Suppressor macrophage (primary cell): Measurements from ENCODE around the gene POLR3A.

ENCODE experiments used
- DNase-seq, 4 experiments: peaks; one replicate each; pipeline ENCODE4 v3.0.0-alpha.2; 2020 to 2022

Gene POLR3A

GRCh38 chr10:78046711-78047269 is 17.5 kb upstream of the POLR3A start:
- no peak for DNase-seq

GRCh38 chr10:78045856-78046255 is 16.5 kb upstream of the POLR3A start:
- no peak for DNase-seq

DNA sequence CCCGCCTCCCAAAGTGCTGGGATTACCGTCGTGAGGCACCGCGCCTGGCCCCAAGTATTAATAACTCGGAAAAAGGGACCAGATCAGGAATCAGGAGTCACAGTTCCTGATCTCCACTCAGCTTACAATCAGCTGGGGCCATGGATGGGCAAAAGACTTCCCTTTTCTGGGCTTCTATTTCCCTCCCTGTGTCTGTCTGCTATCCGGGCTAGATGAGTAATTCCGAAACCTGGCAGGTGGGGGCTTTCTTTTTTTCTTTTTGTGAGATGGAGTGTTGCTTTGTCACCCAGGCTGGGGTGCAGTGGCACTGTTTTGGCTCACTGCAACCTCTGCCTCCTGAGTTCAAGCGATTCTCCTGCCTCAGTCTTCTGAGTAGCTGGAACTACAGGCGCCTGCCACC is 15.9 kb upstream of the POLR3A start:
- peak; percentile 14 to 41 (median 36) for DNase-seq

DNA sequence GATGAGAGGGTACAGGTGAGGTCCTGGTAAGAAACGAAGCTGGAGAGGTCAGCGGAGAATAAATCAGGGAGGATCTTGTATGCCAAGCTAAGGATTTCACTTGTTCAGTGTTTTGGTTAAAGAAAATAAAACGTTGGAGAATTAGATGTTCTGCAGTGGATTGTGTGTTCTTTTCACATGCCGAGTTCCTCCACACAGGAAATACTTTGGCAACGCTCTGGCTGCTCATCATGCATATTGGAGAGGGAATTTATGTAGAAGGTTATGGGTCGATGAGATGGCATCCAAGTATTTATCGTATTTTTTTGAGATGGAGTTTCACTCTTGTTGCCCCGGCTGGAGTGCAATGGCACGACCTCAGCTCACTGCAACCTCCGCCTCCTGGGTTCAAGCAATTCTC is 15.4 kb upstream of the POLR3A start:
- no peak for DNase-seq

DNA sequence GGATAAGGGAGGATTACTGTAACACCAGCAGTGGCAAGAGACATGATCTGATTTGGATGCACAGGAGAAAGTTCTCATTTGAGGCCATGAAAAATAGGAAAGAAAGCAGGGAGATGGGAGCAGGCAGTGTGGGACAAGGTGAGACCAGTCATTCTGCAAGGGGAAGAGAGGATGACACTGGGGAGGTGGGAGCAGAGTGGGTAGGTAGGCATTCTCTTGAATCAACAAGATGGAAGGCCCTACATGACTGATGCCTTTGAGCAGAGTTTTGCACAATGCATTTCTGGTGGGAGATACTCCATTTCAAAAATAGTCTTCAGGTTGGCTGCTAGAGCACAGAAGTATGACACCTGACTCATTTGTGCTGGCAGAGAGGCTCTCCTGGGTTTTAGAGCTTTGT is 14.9 kb upstream of the POLR3A start:
- no peak for DNase-seq

- no peak for DNase-seq
Measured at GRCh38 chr10:78042752-78043104, 13.4 kb upstream of the POLR3A start.

DNA sequence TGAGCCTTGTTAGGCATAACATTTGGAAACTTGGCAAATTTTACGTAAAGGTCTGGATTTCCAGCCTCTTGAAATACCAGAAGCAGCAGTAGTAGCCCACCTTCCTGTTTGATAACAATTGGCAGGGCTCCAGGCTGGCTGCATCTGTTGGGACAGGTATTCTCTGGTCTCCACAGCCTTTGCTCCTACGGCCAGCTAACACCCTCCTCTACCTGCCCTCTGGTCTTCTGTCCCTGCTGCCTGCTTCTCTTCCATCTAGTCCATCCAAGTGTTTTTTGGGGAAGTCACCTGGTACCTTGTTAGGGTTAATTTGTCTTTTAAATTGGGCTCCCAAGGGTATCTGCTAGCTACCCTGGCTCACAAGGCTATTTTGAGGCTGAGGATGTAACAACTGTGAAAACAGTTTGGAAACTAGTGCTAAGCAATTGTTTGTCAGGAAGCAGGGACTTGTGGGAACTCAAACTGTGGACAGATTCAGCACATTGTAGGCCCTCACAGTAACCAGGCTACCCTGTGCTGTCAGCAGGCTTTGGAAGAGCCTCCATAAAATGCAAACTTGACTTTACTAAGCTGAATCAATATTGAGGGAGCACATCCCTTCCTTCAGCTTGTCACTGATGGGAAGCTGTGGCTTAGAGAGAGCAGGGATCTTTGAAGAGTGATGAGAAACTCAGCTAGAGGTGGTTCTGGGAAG is 12.9 kb upstream of the POLR3A start:
- no peak for DNase-seq

- no peak for DNase-seq
Measured at GRCh38 chr10:78041170-78042057, 12.1 kb upstream of the POLR3A start.

DNA sequence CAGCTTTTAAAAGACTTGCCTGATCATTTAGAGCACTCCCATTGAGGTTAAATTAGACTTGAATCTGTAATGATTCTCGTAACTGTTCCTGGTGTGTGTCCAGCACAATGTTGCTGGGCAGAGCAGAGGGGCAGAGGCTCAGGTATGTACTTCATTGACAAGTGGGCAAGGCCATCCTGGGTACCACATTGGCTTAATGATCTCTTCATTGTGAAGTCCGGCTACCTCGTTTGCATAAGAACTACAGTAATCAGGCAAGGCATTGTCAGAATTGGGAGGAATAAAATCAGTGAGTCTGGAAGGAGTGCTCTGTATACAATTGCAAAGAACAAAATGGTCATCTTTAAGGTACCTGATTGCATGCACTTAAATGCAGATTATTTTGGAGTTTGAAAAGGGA is 10.4 kb upstream of the POLR3A start:
- no peak for DNase-seq

DNA sequence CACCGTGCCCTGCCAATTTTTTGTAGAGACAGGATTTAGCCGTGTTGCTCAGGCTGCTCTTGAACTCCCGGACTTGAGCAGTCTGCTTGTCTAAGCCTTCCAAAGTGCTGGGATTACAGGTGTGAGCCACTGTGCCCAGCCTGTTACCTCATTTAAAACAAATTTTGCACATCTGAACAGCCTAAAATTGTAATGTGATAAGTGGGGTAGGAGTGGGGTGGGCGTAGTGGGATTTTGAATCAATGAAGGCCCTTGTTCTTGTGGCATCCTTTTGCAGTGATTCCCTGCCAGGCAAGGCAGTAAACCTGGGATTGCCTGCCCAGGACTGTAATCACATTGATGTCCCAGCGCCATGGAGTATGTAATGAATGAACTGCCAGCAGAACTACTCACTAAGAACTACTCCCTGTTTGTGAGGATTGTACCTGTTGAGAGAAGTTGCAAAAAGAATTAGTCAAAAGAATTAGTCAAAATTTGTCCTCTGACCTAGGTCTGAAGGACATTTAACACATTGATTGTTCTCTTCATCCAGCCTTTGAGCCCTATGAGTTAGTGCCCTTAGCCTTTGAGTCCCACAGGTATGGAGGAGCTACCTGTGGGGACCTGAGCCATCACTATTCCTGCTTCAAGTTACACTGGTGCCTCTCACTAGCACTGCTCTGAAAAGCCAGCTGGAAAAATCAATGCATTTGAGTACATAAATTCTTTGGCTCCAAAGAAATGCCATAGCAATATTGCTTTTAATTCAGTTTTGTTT is 9.7 kb upstream of the POLR3A start:
- DNase-seq = no peak

GRCh38 chr10:78038105-78038504 is 8.8 kb upstream of the POLR3A start:
- no peak for DNase-seq

DNA sequence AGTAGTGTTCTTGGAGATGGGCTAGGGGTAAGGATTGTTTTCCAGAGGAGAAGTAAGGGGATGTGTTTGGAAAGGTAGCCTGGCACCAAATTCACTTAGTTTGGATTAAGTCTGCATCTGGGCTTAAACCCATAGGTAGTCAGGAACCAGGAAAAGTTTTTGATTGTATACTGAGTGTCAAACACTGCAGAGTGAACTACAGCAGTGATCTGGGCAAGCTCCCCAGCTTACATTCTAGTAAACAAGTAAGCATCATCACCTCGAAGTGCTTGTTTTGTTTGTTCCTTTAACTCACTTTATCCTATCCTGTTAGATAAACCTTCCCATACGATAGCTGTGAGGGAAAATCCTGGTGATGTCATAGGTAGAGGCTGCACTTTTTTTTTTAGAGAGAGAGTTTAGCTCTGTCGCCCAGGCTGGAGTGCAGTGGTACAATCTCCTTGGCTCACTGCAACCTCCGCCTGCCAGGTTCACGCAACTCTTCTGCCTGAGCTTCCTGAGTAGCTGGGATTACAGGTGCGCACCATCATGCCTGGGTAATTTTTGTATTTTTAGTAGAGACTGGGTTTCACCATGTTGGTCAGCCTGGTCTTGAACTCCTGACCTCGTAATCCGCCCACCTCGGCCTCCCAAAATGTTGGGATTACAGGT is 6.7 kb upstream of the POLR3A start:
- no peak for DNase-seq

DNA sequence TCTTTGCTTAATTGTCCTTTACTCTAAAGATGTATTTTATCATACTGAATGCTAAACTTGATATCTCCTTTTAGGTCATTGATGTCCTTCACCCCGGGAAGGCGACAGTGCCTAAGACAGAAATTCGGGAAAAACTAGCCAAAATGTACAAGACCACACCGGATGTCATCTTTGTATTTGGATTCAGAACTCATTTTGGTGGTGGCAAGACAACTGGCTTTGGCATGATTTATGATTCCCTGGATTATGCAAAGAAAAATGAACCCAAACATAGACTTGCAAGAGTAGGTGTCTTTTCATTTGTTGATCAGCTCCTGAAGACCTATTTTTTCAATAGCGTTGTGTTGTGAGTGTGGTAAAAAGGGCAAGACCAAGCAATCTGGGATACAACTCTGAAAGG is 6.1 kb upstream of the POLR3A start:
- no peak for DNase-seq

- no peak for DNase-seq
Measured at GRCh38 chr10:78035025-78035424, 5.7 kb upstream of the POLR3A start.

DNA sequence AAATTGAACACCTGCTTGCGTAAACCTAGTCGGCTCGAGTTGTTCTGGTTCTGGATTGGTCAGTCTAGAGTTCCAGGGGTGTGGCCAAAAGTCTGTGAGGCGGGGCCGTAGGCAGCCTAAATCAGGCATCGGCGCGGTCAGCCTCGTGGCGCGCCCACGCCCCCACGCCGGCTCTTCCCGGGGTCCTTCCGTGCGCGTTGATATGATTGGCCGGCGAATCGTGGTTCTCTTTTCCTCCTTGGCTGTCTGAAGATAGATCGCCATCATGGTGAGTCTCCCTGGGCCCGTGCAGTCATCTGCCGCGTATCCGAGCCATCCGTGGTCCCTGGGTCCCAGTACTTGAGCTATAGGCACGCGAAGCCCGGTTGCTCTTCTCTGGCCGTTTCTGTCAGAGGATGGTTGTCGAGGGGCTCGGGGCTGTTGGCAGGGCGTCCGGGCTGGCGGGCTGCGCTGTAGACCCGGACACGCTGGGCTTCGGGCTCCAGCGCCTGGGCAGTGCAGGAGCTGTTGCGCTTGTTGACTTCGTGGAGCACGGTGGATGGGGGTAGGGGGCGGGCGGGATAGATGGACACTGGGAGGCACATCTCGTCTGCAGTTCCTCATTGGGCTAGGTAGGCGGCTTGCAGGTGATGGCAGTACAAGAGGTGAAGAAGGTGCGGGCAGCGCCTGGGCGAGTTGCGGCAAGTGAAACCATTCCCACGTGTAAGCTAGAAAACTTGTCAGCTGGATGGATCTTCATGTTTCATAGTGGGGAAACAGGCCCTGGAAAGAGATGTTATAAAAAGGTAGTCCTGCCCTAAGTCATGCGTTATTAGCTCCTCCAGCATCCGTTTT is 4.5 kb upstream of the POLR3A start, which contains the start of gene RPS24:
RPS24 (plus strand) TSS at position 227 of the 834 bp plus-strand sequence; CDS start at position 266, 39 bp downstream.
- DNase-seq = peak; percentile 98 to 99 (median 98)

- DNase-seq = no peak
Measured at GRCh38 chr10:78033387-78033636, 4.0 kb upstream of the POLR3A start.

DNA sequence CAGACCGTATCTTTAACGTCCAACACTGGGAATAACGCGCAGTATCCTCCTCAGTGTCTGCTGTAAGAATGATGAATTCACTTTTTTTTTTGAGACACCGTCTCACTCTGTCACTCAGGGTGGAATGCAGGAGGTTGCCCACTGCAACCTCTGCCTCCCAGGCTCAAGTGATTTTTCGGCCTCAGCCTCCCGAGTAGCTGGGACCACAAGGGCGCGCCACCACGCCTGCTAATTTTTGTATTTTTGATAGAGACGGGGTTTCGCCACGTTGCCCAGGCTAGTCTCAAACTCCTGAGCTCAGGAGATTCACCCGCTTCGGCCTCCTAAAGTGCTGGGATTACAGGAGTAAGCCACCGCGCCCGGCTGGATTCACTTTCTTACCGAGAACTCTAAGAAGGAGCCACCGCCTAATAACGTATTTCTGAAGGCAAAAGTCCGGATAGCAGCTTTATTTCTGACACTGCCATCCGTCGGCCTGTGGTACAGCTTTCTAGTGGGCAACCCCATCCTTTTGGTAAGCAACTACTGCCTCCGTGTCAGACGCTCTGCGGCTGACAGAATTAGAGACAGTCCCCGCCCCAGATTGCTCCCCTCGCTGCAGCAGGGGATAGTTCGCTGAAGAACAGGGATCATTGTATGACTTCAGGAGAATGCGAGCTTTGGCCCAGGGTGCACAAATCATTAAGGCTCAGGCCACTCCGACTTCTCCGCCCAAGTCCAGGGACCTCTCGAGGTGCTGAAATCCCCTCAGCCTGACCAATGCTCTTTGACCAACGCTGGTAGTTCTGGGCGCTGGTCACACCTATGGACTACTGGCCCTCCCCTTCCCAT is 662 bp downstream of the POLR3A start:
- peak in 3 of 4 experiments; percentile 22 to 38 (median 37) for DNase-seq

- DNase-seq = no peak
Measured at GRCh38 chr10:78025685-78026364, 3.5 kb downstream of the POLR3A start.

- DNase-seq = no peak
Measured at GRCh38 chr10:78023741-78024140, 5.6 kb downstream of the POLR3A start.

DNA sequence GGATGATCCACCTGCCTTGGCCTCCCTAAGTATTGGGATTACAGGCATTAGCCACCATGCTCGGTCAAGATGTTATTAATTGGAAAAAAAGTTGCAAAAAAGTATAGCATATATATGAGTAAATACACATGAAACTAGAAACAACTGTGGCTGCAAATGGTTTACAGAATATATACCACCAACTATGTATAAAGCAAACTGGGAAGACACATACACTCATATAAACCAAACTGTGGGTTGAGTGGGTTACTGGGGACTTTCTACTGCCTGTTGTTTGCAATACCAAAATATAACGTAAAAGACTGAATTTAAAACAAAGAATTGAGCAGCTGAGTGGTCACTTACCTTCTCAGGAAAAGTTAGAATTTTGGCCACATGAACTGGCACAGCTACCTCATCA is 8.1 kb downstream of the POLR3A start:
- DNase-seq = no peak
